Melanocyte of skin (primary cell): ENCODE results near the gene HTRA2. TPM values are rescaled to one million over a fixed set of nuclear protein-coding genes. Genes with fewer than 3 reads are reported as not detected.

Experiments
- total RNA-seq, 2 donors: library from RNA; depleted of rRNA; stranded (reverse); fragments of >200 nt; gene quantifications; 2 replicates each; pipeline ENCODE4 v1.2.3, GENCODE V29; 2012

The HTRA2 gene
- 10 to 100 TPM; 33.7 to 39.0 TPM for total RNA-seq

DNA sequence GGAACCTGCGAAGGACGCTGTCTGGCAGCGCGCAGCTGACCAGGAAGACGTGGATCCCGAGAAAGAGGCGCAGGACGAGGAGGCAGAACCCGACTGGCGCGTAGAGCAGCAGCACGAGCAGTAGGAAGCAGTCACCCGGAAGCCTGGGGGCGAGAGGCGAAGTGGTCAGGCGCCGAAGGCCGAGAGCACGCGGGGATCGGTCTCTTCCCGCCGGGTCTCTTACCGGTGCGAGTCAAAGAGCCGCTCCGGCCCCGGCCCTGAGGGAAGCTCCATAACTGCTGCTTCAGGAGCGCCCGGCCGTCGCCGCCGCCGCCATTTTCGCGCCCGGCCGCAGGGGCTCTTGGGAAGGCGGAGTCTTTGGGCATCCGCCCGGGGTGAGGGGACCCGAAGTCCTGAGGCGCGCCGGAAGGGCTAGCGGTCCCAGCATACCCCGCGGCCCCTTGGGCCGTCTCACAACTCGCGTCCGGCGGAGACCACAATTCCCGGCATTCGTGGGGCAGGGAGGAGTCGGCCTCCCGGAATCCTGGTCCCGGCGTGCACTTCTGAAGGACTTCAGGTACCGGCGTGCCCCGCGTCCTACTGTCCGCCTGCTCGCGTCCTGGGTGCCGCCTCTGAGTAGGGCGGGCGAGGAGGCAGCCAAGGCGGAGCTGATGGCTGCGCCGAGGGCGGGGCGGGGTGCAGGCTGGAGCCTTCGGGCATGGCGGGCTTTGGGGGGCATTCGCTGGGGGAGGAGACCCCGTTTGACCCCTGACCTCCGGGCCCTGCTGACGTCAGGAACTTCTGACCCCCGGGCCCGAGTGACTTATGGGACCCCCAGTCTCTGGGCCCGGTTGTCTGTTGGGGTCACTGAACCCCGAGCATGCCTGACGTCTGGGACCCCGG is at the start of gene HTRA2, which contains the start of gene AUP1:
TSS of gene HTRA2 (plus strand) at position 577 of the 882 bp plus-strand sequence. CDS start at position 651, 74 bp downstream.
TSS of gene AUP1 (minus strand) at position 350 of the 882 bp plus-strand sequence. CDS start at position 273, 77 bp downstream.

DNA sequence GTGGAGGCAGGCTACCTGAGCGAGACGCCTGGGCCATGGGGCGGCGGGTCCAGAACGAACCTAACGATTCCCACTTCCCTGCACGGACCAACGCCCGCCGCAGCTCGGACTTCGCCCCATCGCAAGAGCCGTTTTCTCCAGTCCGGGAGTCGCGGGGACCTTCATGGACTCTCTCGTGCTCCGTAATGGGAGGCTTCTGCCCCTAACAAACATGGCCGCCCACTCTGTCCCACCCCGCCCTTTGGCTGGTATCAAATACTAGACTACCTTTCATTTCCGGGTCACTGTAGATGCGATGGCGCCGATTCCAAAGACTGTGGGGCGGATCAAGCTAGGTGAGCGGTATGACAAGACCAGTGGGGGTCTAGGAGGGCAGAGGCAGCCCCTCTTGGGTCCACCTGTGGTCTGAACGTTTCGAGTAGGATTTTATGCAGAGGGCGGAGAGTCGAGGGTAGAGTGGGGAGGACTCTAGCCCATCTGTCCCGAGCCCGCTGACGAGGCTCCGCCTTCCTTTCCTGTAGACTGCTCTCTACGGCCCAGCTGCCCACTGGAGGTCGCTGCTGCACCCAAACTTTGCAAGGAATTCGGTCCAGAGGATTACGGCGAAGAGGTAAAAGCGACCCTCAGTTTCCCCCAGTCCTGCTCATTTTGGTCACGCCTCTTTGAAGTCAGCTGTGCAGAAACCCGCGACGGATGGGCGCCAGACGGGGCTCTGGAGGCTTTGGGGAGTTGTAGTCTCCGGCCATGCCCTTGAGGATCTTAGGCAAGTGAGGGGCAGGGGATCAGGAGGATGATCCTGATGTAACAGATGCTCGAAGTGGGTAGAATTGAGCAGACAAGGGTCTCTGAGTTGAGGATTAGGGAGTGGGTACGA is 46.7 kb upstream of the HTRA2 start, which contains the start of the genes CCDC142 and TTC31:
TSS of gene CCDC142 (minus strand) at position 198 of the 874 bp plus-strand sequence. CDS start at position 37, 161 bp downstream.
TSS of gene TTC31 (plus strand) at position 281 of the 874 bp plus-strand sequence. CDS start at position 296, 15 bp downstream.

DNA sequence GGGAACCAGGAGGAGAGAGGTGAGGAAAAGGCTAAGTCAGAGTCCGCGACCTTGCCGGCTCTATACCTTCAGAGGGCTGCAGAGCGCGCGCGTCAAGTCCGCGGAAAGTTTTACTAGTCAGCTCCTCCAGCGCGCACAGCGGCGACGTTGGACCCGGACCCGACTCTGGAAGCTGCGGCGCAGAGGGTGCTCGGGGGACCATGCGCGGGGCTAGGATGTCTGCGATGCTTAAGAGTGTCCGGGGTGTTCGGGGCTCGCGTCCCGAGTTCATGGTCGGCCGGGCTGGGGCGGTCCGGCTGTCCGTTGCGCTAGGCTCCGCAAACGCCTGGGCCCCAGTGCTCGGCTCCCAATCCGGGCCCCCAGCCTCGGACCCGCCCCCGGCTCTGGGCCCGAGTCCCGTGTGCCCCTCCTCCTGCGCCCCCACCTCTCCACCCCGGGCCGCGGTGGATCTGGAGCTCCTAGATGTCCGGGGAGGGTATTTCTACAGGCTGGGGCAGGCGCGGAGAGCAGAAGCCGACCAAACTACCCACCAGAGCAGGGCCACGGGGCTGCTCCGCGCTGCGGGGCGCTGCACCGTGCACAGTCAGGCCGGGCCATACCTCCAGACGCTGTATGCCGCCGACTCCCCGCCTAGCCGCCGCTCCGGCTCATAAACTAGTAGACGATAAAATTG is 30.3 kb upstream of the HTRA2 start, which contains the start of gene LBX2:
TSS of gene LBX2 (minus strand) at position 337 of the 673 bp plus-strand sequence. CDS start at position 271, 66 bp downstream.

DNA sequence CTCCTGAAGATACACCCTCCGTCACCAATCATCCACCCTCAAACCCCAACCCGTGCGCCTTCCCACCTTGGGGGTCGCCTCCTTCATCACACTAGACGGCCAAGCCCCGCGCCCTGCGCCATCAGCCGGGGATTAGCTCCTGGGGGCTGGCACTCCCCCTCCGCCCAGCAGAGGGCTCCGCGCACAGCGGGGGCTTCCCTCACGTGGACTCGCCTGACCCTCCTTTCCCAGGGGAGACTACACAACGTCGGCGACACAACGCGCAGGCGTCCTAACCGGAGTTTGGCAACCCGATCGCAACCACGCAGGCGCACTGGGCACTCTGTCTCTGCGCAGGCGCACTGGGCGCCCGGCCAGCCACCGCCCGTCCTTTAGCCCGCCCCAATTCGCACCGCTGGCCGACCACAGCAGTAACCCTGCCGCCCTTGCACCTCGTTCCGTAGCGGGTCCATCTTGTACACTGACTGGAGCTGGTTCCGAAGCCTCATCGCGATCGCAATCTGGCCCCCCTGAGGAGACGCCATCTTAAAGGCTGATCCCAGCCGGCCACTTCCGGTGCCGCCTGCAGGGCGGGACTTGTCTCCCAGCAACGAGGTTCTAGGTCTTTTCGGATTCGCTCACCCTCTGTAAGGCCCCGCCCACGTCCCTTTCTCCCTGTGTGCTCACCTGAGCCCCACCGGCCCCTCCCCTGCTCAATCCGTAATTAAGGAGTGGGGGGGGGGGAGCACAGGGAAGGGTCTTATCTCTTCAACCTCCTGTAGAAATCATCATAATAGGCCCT is 22.4 kb upstream of the HTRA2 start, which contains the start of gene PCGF1:
TSS of gene PCGF1 (minus strand) at position 551 of the 781 bp plus-strand sequence. CDS start at position 524, 27 bp downstream.

DNA sequence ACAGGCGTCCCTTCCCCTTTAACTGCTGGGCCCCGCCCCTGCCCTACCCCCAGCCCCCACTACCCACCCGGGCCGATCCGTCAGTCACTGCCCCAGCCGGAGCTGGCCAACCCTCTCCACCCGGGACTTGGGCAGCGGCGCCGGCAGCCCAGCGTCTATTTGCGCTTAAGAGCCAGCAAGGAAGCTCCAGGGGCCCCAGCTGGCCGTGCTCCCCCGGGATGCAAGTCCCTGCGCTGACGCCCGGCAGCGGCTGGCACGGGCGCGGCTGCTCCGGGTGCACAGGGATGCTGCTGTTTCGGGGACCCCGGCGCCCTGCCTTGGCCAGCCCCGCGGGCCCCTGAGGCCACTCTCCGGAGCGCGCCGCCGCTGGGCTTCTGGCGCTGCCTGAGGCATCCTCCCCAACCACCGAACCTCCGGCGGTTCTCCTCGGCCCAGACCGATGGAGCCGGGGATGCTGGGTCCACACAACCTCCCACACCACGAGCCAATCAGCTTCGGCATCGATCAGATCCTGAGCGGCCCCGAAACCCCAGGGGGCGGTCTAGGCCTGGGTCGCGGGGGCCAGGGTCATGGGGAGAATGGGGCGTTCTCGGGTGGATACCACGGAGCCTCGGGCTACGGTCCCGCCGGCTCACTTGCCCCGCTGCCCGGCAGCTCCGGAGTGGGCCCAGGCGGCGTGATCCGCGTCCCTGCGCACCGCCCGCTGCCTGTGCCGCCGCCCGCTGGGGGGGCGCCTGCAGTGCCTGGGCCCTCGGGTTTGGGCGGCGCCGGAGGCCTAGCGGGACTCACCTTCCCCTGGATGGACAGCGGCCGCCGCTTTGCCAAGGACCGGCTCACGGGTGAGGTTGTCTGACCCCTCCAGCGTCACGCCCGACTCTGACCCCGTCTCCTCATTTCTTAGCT is 15.1 kb upstream of the HTRA2 start, which contains the start of gene TLX2:
TSS of gene TLX2 (plus strand) at position 83 of the 903 bp plus-strand sequence. CDS start at position 440, 357 bp downstream.

DNA sequence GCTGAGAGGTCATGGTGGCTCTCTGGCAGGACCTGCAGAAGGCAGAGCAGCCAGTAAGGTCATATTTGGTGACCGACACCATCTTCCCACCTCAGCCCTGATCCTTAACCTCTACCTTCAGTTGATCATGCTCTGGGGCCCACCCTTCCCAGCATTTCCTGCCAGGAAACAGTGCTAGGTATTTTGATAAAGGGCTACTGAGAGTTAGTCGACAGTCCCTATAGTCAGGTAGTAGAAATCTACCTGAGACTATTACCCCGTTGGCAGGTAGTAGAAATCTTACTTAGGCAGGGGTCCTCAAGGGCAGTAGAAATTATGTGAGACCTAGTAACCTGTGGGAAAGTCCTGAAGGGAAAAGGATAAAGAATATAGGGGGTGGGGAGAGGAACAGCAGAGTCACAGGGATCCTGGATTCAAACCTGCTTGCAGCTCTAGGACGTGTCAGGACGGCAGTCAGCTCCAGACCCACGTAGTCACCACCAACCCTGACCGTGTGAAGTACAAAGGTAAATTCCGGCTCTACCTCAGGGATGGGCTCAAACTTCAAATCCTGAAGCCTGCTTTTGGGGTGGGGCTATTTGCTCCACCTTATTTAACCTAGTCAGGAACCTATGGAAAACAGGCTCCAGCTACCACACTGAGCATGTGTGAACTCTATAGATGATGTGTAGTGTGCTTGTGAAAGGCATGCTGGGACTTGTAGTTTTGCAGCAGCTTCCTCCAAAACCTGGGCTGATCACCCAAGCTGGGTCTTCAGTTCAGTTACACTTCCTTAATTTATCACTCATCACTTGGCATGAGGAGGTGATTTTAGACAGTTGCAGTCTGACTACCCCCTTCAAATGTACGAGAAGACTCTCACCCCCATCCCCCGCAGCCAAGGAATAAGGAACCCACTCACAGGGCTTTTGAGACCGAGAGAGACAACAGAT is 3.8 kb upstream of the HTRA2 start, which contains the start of gene DQX1:
TSS of gene DQX1 (minus strand) at position 515 of the 932 bp plus-strand sequence. CDS start at position 13, 502 bp downstream.

DNA sequence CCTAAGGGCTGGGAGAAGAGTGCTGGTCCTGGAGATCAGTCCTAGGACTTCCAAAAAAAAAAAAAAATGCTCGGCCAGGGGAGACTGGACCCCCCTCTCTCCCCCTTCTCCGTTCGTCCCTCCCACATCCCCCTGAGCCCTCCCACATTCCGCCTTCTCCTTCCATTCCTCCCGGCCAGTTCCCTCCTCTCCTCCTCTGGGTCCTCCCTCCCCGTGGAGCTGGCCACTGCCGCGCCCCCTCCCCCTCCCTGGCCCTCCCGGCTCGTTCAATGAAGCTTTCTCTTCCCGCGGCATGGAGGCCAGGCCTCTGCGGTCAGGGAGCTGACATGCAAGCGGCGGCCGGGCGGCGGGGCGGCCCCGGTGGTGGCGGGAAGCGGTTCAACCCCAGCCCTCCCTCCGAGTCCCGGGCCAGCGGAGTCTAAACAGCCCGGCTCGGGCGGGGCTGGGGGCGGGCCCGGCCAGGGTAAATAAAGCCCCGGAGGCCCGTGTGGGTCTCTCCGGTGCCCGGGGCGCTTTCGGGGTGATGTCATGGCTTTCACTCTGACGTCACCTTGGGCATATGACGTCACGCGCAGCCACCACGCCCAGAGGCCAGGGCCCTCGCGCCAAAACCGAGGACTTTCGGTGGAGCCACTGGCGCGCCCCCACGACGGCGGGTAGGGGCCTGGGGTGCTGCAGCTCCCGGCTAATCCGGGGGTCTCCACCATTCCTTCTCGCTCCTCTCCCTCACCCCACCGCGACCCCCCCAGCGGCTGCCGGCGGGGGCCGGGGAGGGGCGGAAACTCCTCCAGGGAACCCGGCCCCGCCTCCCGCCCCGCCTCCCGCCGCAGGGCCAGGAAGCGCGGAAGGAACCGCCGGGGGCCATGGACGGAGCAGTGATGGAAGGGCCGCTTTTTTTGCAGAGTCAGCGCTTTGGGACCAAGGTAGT is 24.4 kb downstream of the HTRA2 start, which contains the start of the genes DOK1 and LOXL3:
TSS of gene DOK1 (plus strand) at position 829 of the 928 bp plus-strand sequence. CDS start at position 864, 35 bp downstream.
TSS of gene LOXL3 (minus strand) at position 51 of the 928 bp plus-strand sequence. CDS start 1,308 bp downstream, outside the sequence.

Other genes with a start within 250 kb of the HTRA2 start
- 1 to 10 TPM in 1 of 2 donors, under 1 TPM in 1; 1.00 to 1.4 TPM for gene SLC4A5, start 186.5 kb upstream of the HTRA2 start, total RNA-seq
- gene DCTN1, start 149.6 kb upstream of the HTRA2 start, total RNA-seq = 10 to 100 TPM; 88.9 to 90.5 TPM
- gene C2orf81, start 108.3 kb upstream of the HTRA2 start, total RNA-seq = 1 to 10 TPM in 1 of 2 donors, under 1 TPM in 1; 1.00 to 1.7 TPM
- gene WDR54, start 108.2 kb upstream of the HTRA2 start, total RNA-seq = 10 to 100 TPM; 33.0 to 40.0 TPM
- gene RTKN, start 88.0 kb upstream of the HTRA2 start, total RNA-seq = 10 to 100 TPM; 40.3 to 41.6 TPM
- gene INO80B, start 74.8 kb upstream of the HTRA2 start, total RNA-seq = 1 to 10 TPM; 6.5 to 8.3 TPM
- 10 to 100 TPM; 23.6 to 31.3 TPM for gene WBP1, start 71.5 kb upstream of the HTRA2 start, total RNA-seq
- gene MOGS, start 64.6 kb upstream of the HTRA2 start, total RNA-seq = 10 to 100 TPM; 39.9 to 42.6 TPM
- 10 to 100 TPM; 22.0 to 22.7 TPM for gene MRPL53, start 57.3 kb upstream of the HTRA2 start, total RNA-seq
- gene CCDC142, start 46.9 kb upstream of the HTRA2 start, total RNA-seq = 10 to 100 TPM; 22.6 to 24.1 TPM
- gene TTC31, start 46.9 kb upstream of the HTRA2 start, total RNA-seq = 10 to 100 TPM; 14.1 to 16.7 TPM
- gene LBX2, start 30.3 kb upstream of the HTRA2 start, total RNA-seq = 1 to 10 TPM; 2.0 to 4.1 TPM
- gene PCGF1, start 22.2 kb upstream of the HTRA2 start, total RNA-seq = 10 to 100 TPM; 16.9 to 23.6 TPM
- not detected for gene TLX2, start 15.5 kb upstream of the HTRA2 start, total RNA-seq
- gene DQX1, start 3.7 kb upstream of the HTRA2 start, total RNA-seq = under 1 TPM in 1 of 2 donors, not detected in 1; 0.33 TPM
- 100 to 1,000 TPM; 156 to 195 TPM for gene AUP1, start 227 bp upstream of the HTRA2 start, total RNA-seq
- gene LOXL3, start 24.0 kb downstream of the HTRA2 start, total RNA-seq = 1 to 10 TPM; 5.2 to 6.3 TPM
- 1 to 10 TPM; 2.8 to 3.3 TPM for gene DOK1, start 24.8 kb downstream of the HTRA2 start, total RNA-seq
- gene M1AP, start 118.4 kb downstream of the HTRA2 start, total RNA-seq = not detected
- 1 to 10 TPM; 4.0 to 5.9 TPM for gene SEMA4F, start 124.3 kb downstream of the HTRA2 start, total RNA-seq